IPS-15b (cell line): Measurements from ENCODE around the gene IL1R2.

Source experiments
- H3K27me3 ChIP-seq: one replicate; pipeline ENCODE4 v1.6.1; 2013; ENCODE audit warnings: low read length; ENCODE audit not compliant: control insufficient read depth, insufficient read depth
- H3K36me3 ChIP-seq: one replicate; pipeline ENCODE4 v1.6.1; 2013; ENCODE audit warnings: low read length; ENCODE audit not compliant: control insufficient read depth, insufficient read depth
- H3K4me1 ChIP-seq: one replicate; pipeline ENCODE4 v1.6.1; 2013; ENCODE audit warnings: mild to moderate bottlenecking, low read length; ENCODE audit not compliant: control insufficient read depth, insufficient read depth
- H3K4me3 ChIP-seq: one replicate; pipeline ENCODE4 v1.5.1; 2013; ENCODE audit warnings: low read depth, low read length
- H3K9ac ChIP-seq: one replicate; pipeline ENCODE4 v1.6.1; 2013; ENCODE audit warnings: low read depth, mild to moderate bottlenecking, low read length
- H3K9me3 ChIP-seq: one replicate; pipeline ENCODE4 v1.6.1; 2013; ENCODE audit warnings: mild to moderate bottlenecking, low read length; ENCODE audit not compliant: control insufficient read depth, insufficient read depth

IL1R2 gene

DNA sequence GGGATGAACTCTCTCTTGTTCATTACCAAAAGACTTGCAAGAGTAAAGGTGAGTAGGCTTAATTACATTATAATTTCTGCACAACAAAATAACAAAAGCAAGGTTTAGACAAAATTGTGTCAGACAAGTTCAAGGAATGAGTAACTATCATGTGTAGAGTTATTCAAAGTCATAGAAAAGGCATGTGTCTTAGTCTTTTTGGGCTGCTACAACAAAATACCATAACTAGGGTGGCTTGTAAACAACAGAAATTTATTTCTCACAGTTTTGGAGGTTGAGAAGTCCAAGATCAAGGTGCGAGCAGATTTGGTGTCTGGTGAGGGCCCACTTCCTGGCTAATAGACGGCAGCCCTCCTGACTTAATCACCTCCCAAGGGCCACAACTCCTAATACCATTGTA lies 37.6 kb downstream of the IL1R2 start:
- H3K4me3 ChIP-seq: no peak overlapping the region
- H3K4me1 ChIP-seq: no peaks in the 10 kb centered on the region
- no peak overlapping the region for H3K9ac ChIP-seq
- no peaks in the 10 kb centered on the region for H3K9me3 ChIP-seq
- no peaks in the 10 kb centered on the region for H3K27me3 ChIP-seq
- no peaks in the 10 kb centered on the region for H3K36me3 ChIP-seq

GRCh38 chr2:102029952-102030351 lies 38.2 kb downstream of the IL1R2 start:
- no peaks in the 10 kb centered on the region for H3K36me3 ChIP-seq
- H3K4me1 ChIP-seq: peaks cover 5% of the 10 kb centered on the region
- no peaks in the 10 kb centered on the region for H3K9me3 ChIP-seq
- no peak overlapping the region for H3K9ac ChIP-seq
- H3K27me3 ChIP-seq: no peaks in the 10 kb centered on the region
- no peak overlapping the region for H3K4me3 ChIP-seq

DNA sequence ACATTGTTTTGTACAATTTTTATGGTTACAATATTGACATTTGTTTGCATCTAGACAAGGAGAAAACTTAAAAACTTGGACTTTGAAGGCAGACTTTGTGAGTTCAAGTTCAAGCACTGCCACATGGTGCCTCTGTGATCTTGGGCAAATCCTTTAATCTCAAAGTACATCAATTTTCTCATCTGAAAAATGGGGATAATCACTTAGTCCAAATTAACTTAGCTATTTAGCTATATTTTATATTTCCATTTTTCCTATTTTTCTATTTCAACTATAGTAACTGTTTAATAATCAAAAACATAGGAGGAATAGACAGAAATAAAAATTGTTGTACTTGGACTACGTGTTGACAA lies 38.7 kb downstream of the IL1R2 start:
- H3K36me3 ChIP-seq: no peaks in the 10 kb centered on the region
- H3K4me1 ChIP-seq: peaks cover 5% of the 10 kb centered on the region
- H3K4me3 ChIP-seq: no peak overlapping the region
- H3K27me3 ChIP-seq: no peaks in the 10 kb centered on the region
- no peak overlapping the region for H3K9ac ChIP-seq
- no peaks in the 10 kb centered on the region for H3K9me3 ChIP-seq

- Histone ChIP-seq H3K4me1 (peaks cover 5% of the 10 kb centered on the region), H3K9ac (no peak overlapping the region), H3K4me3 (no peak overlapping the region), H3K9me3 (no peaks in the 10 kb centered on the region), H3K36me3 (no peaks in the 10 kb centered on the region), H3K27me3 (no peaks in the 10 kb centered on the region)
Observed at GRCh38 chr2:102030855-102031527, 39.2 kb downstream of the IL1R2 start.

- Histone ChIP-seq H3K9me3 (no peaks in the 10 kb centered on the region), H3K36me3 (no peaks in the 10 kb centered on the region), H3K4me3 (no peak overlapping the region), H3K4me1 (peaks cover 5% of the 10 kb centered on the region), H3K27me3 (no peaks in the 10 kb centered on the region), H3K9ac (no peak overlapping the region)
Observed at GRCh38 chr2:102032368-102033030, 40.7 kb downstream of the IL1R2 start.

DNA sequence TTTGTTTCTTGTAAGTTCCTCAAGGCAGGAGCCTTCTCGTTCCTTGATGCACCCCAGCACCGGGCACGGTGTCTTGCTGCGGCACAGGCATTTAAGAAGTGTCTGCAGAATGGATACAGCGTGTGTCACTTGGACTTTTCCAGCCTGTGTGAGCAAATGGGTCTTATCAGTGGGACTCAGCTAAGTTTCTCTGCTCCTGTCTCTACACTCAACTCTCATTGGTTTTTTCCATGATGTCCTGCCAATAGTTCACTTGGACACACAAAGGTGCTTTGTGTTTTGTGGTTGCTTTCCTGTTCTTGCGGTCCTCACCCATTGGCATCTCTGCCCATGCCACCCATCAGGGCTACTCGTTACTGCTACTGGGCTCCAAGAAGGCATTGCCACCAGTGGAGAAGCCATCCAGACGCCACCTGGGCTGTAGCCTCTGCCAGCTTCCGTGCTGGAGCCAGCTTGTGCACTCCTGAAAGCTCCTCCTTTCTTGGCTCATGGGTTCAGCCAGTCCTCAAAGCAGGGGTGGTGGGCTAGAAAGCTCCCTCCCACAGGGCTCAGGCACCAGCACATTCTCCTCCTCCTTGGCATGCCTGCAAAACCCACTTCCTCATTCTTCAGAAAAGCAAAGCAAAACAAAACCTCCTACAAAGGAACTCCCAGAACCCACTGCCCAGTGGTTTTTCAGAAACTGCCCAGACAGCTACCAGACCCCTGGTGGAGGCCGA lies 41.4 kb downstream of the IL1R2 start:
- Histone ChIP-seq H3K4me1 (peaks cover 5% of the 10 kb centered on the region), H3K9me3 (no peaks in the 10 kb centered on the region), H3K4me3 (no peak overlapping the region), H3K36me3 (no peaks in the 10 kb centered on the region), H3K27me3 (no peaks in the 10 kb centered on the region), H3K9ac (no peak overlapping the region)

- no peaks in the 10 kb centered on the region for H3K36me3 ChIP-seq
- H3K9me3 ChIP-seq: no peaks in the 10 kb centered on the region
- no peak overlapping the region for H3K9ac ChIP-seq
- peaks cover 5% of the 10 kb centered on the region for H3K4me1 ChIP-seq
- no peak overlapping the region for H3K4me3 ChIP-seq
- H3K27me3 ChIP-seq: no peaks in the 10 kb centered on the region
Observed at GRCh38 chr2:102033750-102034682, 42.3 kb downstream of the IL1R2 start.

GRCh38 chr2:102034683-102035548 lies 43.2 kb downstream of the IL1R2 start:
- no peaks in the 10 kb centered on the region for H3K9me3 ChIP-seq
- H3K36me3 ChIP-seq: no peaks in the 10 kb centered on the region
- peaks cover 5% of the 10 kb centered on the region for H3K4me1 ChIP-seq
- H3K4me3 ChIP-seq: no peak overlapping the region
- no peaks in the 10 kb centered on the region for H3K27me3 ChIP-seq
- H3K9ac ChIP-seq: no peak overlapping the region

DNA sequence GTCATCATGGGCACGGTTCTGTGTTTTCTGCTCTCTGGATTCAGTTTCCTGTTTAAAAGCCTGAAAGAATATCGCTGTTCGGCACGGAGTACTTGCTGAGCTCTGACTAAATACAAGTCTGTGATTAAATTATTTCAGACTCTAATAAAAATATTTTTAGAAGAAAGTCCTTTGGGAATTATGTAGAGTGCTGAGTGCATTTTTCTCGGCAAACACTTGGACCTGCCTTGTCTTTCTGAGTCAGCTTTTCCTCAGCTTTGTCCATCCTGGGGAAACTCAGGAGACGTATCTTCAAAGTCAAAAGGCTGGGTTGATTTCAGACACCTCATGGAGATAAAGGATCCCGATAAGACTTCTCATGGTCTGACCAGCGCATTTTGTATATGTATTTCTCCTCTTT lies 45.9 kb downstream of the IL1R2 start:
- Histone ChIP-seq H3K27me3 (no peaks in the 10 kb centered on the region), H3K9ac (no peak overlapping the region), H3K9me3 (no peaks in the 10 kb centered on the region), H3K4me1 (peaks cover 5% of the 10 kb centered on the region), H3K4me3 (no peak overlapping the region), H3K36me3 (no peaks in the 10 kb centered on the region)

DNA sequence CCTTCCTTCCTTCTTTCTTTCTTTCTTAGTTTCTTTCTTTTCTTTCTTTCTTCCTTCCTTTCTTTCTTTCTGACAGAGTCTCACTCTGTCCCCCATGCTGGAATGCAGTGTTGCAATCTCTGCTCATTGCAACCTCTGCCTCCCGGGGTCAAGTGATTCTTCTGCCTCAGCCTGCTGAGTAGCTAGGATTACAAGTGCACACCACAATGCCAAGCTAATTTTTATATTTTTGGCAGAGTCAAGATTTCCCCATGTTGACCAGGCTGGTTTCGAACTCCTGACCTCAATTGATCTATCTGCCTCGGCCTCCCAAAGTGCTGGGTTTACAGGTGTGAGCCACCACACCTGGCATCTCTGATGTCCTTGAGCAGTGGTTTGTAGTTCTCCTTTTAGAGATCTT lies 48.5 kb downstream of the IL1R2 start:
- Histone ChIP-seq H3K36me3 (no peaks in the 10 kb centered on the region), H3K4me3 (no peak overlapping the region), H3K4me1 (no peaks in the 10 kb centered on the region), H3K27me3 (no peaks in the 10 kb centered on the region), H3K9ac (no peak overlapping the region), H3K9me3 (no peaks in the 10 kb centered on the region)

- no peak overlapping the region for H3K4me3 ChIP-seq
- no peaks in the 10 kb centered on the region for H3K27me3 ChIP-seq
- no peak overlapping the region for H3K9ac ChIP-seq
- no peaks in the 10 kb centered on the region for H3K36me3 ChIP-seq
- no peaks in the 10 kb centered on the region for H3K4me1 ChIP-seq
- no peaks in the 10 kb centered on the region for H3K9me3 ChIP-seq
Observed at GRCh38 chr2:102041351-102041750, 49.6 kb downstream of the IL1R2 start.
